Endothelial cell of umbilical vein (primary cell): Measurements from ENCODE around the gene TBC1D21. TPM values are rescaled to one million over a fixed set of nuclear protein-coding genes. Genes with fewer than 3 reads are reported as not detected.

Experiments used
- BruUV-seq: library from RNA; stranded (reverse); fragments of 400-500 nt; replicated peaks from 2 replicates; lab custom pipeline; 2021; lab: Mats Ljungman, UMichigan
- CTCF ChIA-PET: fragments of 300-600, 350-600 bp; sonication (Branson Sonifier 250); formaldehyde crosslinking; loops from one replicate; lab custom pipeline; 2021; ENCODE audit warnings: antibody characterized with exemption, inconsistent platforms; lab: Charles Lee
- POLR2A ChIA-PET: fragments of 300-600, 350-600 bp; sonication (Branson Sonifier 250); formaldehyde crosslinking; loops from one replicate; lab custom pipeline; 2021; ENCODE audit warnings: antibody characterized with exemption, inconsistent platforms; lab: Charles Lee
- DNase-seq: peaks from one replicate; pipeline ENCODE4 v3.0.0-alpha.2; 2011; ENCODE audit warnings: low read depth, low spot score
- FAIRE-seq: peaks from 2 replicates; lab custom pipeline; 2011; peaks lifted over from hg19 to GRCh38; lab: Jason Lieb, UNC
- H2AFZ ChIP-seq: 2 replicates; pipeline ENCODE4 v1.6.0; 2012; ENCODE audit warnings: low read depth, low read length, control low read depth, inconsistent platforms
- H3K27ac ChIP-seq: 2 replicates; pipeline ENCODE4 v1.5.1; 2011; ENCODE audit warnings: low read depth, mild to moderate bottlenecking, control low read depth, low read length, moderate library complexity; ENCODE audit not compliant: insufficient read depth
- H3K27me3 ChIP-seq, 2 experiments: 2 replicates each; pipeline versions ENCODE4 v1.6.0 to v1.6.1; 2011; ENCODE audit warnings: low read length in 2 of 2, mixed read lengths in 1 of 2; ENCODE audit not compliant: control insufficient read depth in 2 of 2, insufficient read depth in 2 of 2
- H3K36me3 ChIP-seq, 2 experiments: 2 replicates in 1 of 2; 3 replicates in 1 of 2; pipeline ENCODE4 v1.5.1; 2011; ENCODE audit warnings: low read length in 2 of 2, mild to moderate bottlenecking in 1 of 2, moderate library complexity in 1 of 2; ENCODE audit not compliant: control insufficient read depth in 2 of 2, insufficient read depth in 2 of 2; ENCODE audit errors: extremely low read depth in 1 of 2
- H3K4me1 ChIP-seq: 3 replicates; pipeline ENCODE4 v1.5.1; 2011; ENCODE audit warnings: mild to moderate bottlenecking, low read length; ENCODE audit not compliant: control insufficient read depth, insufficient read depth; ENCODE audit errors: extremely low read depth
- H3K4me2 ChIP-seq: 2 replicates; pipeline ENCODE4 v1.6.1; 2011; ENCODE audit warnings: low read length, control low read depth, mixed read lengths; ENCODE audit not compliant: insufficient read depth
- H3K4me3 ChIP-seq, 3 experiments: fragments of 200-600 bp in 1 of 3; sonication (generic), shearing (Covaris generic) in 1 of 3; replicated peaks in 1 of 3; 2 replicates each; pipeline ENCODE4 v1.5.1; 2011 to 2016; ENCODE audit warnings: control low read depth in 3 of 3, low read length in 3 of 3, mild to moderate bottlenecking in 2 of 3, inconsistent platforms in 1 of 3, low read depth in 1 of 3, moderate library complexity in 1 of 3; ENCODE audit not compliant: insufficient read depth in 1 of 3
- H3K79me2 ChIP-seq: 2 replicates; pipeline ENCODE4 v1.6.0; 2012; ENCODE audit warnings: low read length, inconsistent platforms; ENCODE audit not compliant: control insufficient read depth, insufficient read depth
- H3K9ac ChIP-seq: replicated peaks from 2 replicates; pipeline ENCODE3; 2011; ENCODE audit warnings: low read length, control low read depth; ENCODE audit not compliant: insufficient read depth; ENCODE audit errors: extremely low read depth
- H3K9me1 ChIP-seq: replicated peaks from 3 replicates; pipeline ENCODE4 v1.6.0; 2011; ENCODE audit warnings: mild to moderate bottlenecking, low read length; ENCODE audit not compliant: control insufficient read depth, insufficient read depth; ENCODE audit errors: extremely low read depth
- H3K9me3 ChIP-seq: replicated peaks from 2 replicates; pipeline ENCODE4 v1.5.1; 2012; ENCODE audit warnings: low read length, inconsistent platforms; ENCODE audit not compliant: control insufficient read depth, insufficient read depth
- H4K20me1 ChIP-seq: replicated peaks from 2 replicates; pipeline ENCODE3; 2011; ENCODE audit warnings: mild to moderate bottlenecking, low read length; ENCODE audit not compliant: control insufficient read depth, insufficient read depth; ENCODE audit errors: extremely low read depth
- EZH2 ChIP-seq: IDR thresholded peaks from 2 replicates; pipeline ENCODE4 v1.6.1; 2012; ENCODE audit warnings: borderline replicate concordance, low read depth, mild to moderate bottlenecking, moderate library complexity, low read length, inconsistent platforms; ENCODE audit not compliant: severe bottlenecking
- FOS ChIP-seq: IDR thresholded peaks from 2 replicates; pipeline ENCODE4 v1.6.1; 2011; ENCODE audit warnings: mild to moderate bottlenecking, low read length, moderate library complexity, borderline replicate concordance; ENCODE audit not compliant: insufficient read depth
- GATA2 ChIP-seq: IDR thresholded peaks from 2 replicates; pipeline ENCODE4 v1.7.0; 2011; ENCODE audit warnings: low read depth, mild to moderate bottlenecking, moderate library complexity, mixed read lengths, low read length; ENCODE audit not compliant: insufficient read length, insufficient read depth
- JUN ChIP-seq: IDR thresholded peaks from 2 replicates; pipeline ENCODE4 v1.6.1; 2011; ENCODE audit warnings: borderline replicate concordance, low read depth; ENCODE audit not compliant: insufficient read length, insufficient read depth
- MYC ChIP-seq: IDR thresholded peaks from one replicate; pipeline ENCODE4 v1.6.1; 2011; ENCODE audit warnings: mild to moderate bottlenecking, low read depth, low read length
- POLR2A ChIP-seq: IDR thresholded peaks from 2 replicates; pipeline ENCODE4 v1.6.1; 2012; ENCODE audit warnings: low read depth, mild to moderate bottlenecking, control low read depth, low read length
- POLR2AphosphoS5 ChIP-seq: IDR thresholded peaks from 2 replicates; pipeline ENCODE4 v1.6.1; 2012; ENCODE audit warnings: low read depth, mild to moderate bottlenecking, control low read depth, low read length, moderate library complexity; ENCODE audit not compliant: insufficient read depth
- dilution Hi-C: fragments of 300-500 bp; cut with MboI; formaldehyde crosslinking; loops from one replicate; pipeline ENCODE4 v1.15.0; 2019; ENCODE audit warnings: low sequenced_read_pairs; ENCODE audit not compliant: extremely low pct_ligation_motif_present
- intact Hi-C: fragments of 100-400 bp; cut with micrococcal nuclease; formaldehyde crosslinking; loops from one replicate; pipeline ENCODE4 v1.10.0; 2022
- polyA plus RNA-seq, 4 experiments: library from polyadenylated mRNA; depleted of rRNA in 3 of 4; stranded (reverse) in 3 of 4; unstranded in 1 of 4; fragments of >200 nt; gene quantifications; 2 replicates each; pipeline versions ENCODE4 v1.2.1 to v1.2.3, GENCODE V29; 2011 to 2012; ENCODE audit warnings: missing spikeins in 1 of 4
- total RNA-seq: library from RNA; stranded (reverse); gene quantifications from 2 replicates; pipeline ENCODE4 v1.2.3, GENCODE V29; 2021
- TF ChIP-seq, protein P1 (sequence below): IDR thresholded peaks from 2 replicates; pipeline ENCODE4 v1.6.1; 2011; ENCODE audit not compliant: insufficient read depth, insufficient read length
- TF ChIP-seq, protein P2 (sequence below), 2 donors: IDR thresholded peaks; 1 replicate in 1 of 2; 2 replicates in 1 of 2; pipeline ENCODE4 v1.5.1; 2011; ENCODE audit warnings: low read length in 2 of 2, mild to moderate bottlenecking in 2 of 2, moderate library complexity in 2 of 2, control low read depth in 1 of 2, inconsistent platforms in 1 of 2, low read depth in 1 of 2; ENCODE audit not compliant: insufficient read depth in 1 of 2; ENCODE audit errors: extremely low read depth in 1 of 2

The TBC1D21 gene
- total and polyA plus RNA-seq, 2 donors (not counting 3 experiments of a cell fraction or from before 2014, with no cell fraction given), result not detected

- no peaks in the 10 kb centered on the region for H3K4me1 ChIP-seq
- BruUV-seq, result no TSS peak
- H4K20me1 ChIP-seq, result no peaks in the 10 kb centered on the region
- no peak for DNase-seq
- no peaks in the 10 kb centered on the region for H3K79me2 ChIP-seq
- no peak overlapping the region for H2AFZ ChIP-seq
- FAIRE-seq, result no peak
- TF ChIP-seq, protein P1, sequence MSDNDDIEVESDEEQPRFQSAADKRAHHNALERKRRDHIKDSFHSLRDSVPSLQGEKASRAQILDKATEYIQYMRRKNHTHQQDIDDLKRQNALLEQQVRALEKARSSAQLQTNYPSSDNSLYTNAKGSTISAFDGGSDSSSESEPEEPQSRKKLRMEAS, result no peak
- no peak for TF ChIP-seq POLR2A
- no peak for TF ChIP-seq JUN
- no peak for TF ChIP-seq FOS
- TF ChIP-seq MYC, result no peak
- TF ChIP-seq, protein P2, sequence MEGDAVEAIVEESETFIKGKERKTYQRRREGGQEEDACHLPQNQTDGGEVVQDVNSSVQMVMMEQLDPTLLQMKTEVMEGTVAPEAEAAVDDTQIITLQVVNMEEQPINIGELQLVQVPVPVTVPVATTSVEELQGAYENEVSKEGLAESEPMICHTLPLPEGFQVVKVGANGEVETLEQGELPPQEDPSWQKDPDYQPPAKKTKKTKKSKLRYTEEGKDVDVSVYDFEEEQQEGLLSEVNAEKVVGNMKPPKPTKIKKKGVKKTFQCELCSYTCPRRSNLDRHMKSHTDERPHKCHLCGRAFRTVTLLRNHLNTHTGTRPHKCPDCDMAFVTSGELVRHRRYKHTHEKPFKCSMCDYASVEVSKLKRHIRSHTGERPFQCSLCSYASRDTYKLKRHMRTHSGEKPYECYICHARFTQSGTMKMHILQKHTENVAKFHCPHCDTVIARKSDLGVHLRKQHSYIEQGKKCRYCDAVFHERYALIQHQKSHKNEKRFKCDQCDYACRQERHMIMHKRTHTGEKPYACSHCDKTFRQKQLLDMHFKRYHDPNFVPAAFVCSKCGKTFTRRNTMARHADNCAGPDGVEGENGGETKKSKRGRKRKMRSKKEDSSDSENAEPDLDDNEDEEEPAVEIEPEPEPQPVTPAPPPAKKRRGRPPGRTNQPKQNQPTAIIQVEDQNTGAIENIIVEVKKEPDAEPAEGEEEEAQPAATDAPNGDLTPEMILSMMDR (IDR thresholded peaks at IDR 0.05; ENCODE audit: extremely low read depth in 1 of 2, insufficient read depth in 1 of 2, low read depth in 1 of 2, low read length in 2 of 2), result no peak
- no peak for TF ChIP-seq GATA2
- no peak for TF ChIP-seq EZH2
- TF ChIP-seq POLR2AphosphoS5, result no peak
- intact Hi-C loops, result no loop called here
- ChIA-PET CTCF (interaction anchor here (3.0 kb wide), 1 partner anchor 24 kb away, joined by 11 read pairs; the partner anchor contains the start of gene TBC1D21), POLR2A (no interaction called here)
- no peaks in the 10 kb centered on the region for H3K9me3 ChIP-seq
- H3K36me3 ChIP-seq, result no peaks in the 10 kb centered on the region
- H3K27me3 ChIP-seq, result peaks cover under 1 to 1% of the 10 kb centered on the region in 2 experiments
- dilution Hi-C loops, result no loop called here
- H3K4me2 ChIP-seq, result no peak overlapping the region
- no peak overlapping the region for H3K9ac ChIP-seq
- H3K27ac ChIP-seq, result no peak overlapping the region
- no peaks in the 10 kb centered on the region for H3K9me1 ChIP-seq
- H3K4me3 ChIP-seq, result no peak overlapping the region
Observed at GRCh38 chr15:73850228-73850627, 23.1 kb upstream of the TBC1D21 start.
